ENCODE results near the gene TUBB2B. TPM values are rescaled to one million over a fixed set of nuclear protein-coding genes. Genes with fewer than 3 reads are reported as not detected.

The TUBB2B gene
- total RNA-seq, 2 experiments from 2014 or later, result 0.27 TPM; not detected in 1

- intact Hi-C loops (cut with micrococcal nuclease; ENCODE audit: unreplicated experiment), result no loop called here
- no peak for DNase-seq (ENCODE audit: low spot score)
- H3K4me2 ChIP-seq (ENCODE audit: low read length), result no peak overlapping the region
- H4K20me1 ChIP-seq (ENCODE audit: insufficient read depth, low read length), result no peaks in the 10 kb centered on the region
- H3K36me3 ChIP-seq (ENCODE audit: insufficient read depth, low read length), result no peaks in the 10 kb centered on the region
- 0 out of 2 replicates have a peak, but pooled peaks cover 5% of the 10 kb centered on the region for H3K9me3 ChIP-seq (ENCODE audit: low read length)
- ChIA-PET CTCF (ENCODE audit: unreplicated experiment) (interaction anchor here (0.9 kb wide), 1 partner anchor 50 kb away, joined by 3 read pairs; no protein-coding TSS in a partner anchor), POLR2A (no interaction called here)
- H2AFZ ChIP-seq (ENCODE audit: low read length), result no peak overlapping the region
- BruUV-seq (replicated peaks), result no TSS peak
- H3K79me2 ChIP-seq (ENCODE audit: insufficient read depth, low read depth, low read length), result no peaks in the 10 kb centered on the region
- H3K9me2 ChIP-seq (ENCODE audit: insufficient read depth, low read length), result no peaks in the 10 kb centered on the region
- H3K27ac ChIP-seq (ENCODE audit: low read depth, low read length, poor library complexity, severe bottlenecking), result no peak overlapping the region
- H3K4me3 ChIP-seq (ENCODE audit: low read depth, low read length, poor library complexity, severe bottlenecking), result no peak overlapping the region
- no peaks in the 10 kb centered on the region for H3K4me1 ChIP-seq (ENCODE audit: insufficient read depth, low read length, poor library complexity, severe bottlenecking)
- TF ChIP-seq CTCF (conservative IDR thresholded peaks at IDR 0.05; ENCODE audit: low read length) (no peak), EZH2phosphoT487 (IDR thresholded peaks at IDR 0.05; ENCODE audit: borderline replicate concordance, low read depth, low read length) (no peak)
Observed at GRCh38 chr6:3188262-3188661, 39.2 kb downstream of the TUBB2B start.

- Histone ChIP-seq H3K9me2 (ENCODE audit: insufficient read depth, low read length) (no peaks in the 10 kb centered on the region), H3K9me3 (ENCODE audit: low read length) (0 out of 2 replicates have a peak, but pooled peaks cover 5% of the 10 kb centered on the region), H3K4me1 (ENCODE audit: insufficient read depth, low read length, poor library complexity, severe bottlenecking) (no peaks in the 10 kb centered on the region), H3K79me2 (ENCODE audit: insufficient read depth, low read depth, low read length) (no peaks in the 10 kb centered on the region), H3K27ac (ENCODE audit: low read depth, low read length, poor library complexity, severe bottlenecking) (no peak overlapping the region), H3K4me3 (ENCODE audit: low read depth, low read length, poor library complexity, severe bottlenecking) (no peak overlapping the region), H3K4me2 (ENCODE audit: low read length) (no peak overlapping the region), H3K36me3 (ENCODE audit: insufficient read depth, low read length) (no peaks in the 10 kb centered on the region), H2AFZ (ENCODE audit: low read length) (no peak overlapping the region), H4K20me1 (ENCODE audit: insufficient read depth, low read length) (no peaks in the 10 kb centered on the region)
- CTCF ChIA-PET (ENCODE audit: unreplicated experiment), result no interaction called here
- no peak for DNase-seq (ENCODE audit: low spot score)
- POLR2A ChIA-PET, result interaction anchor here (0.7 to 1.2 kb wide), 5 partner anchors 17 to 199 kb away, joined by 3 to 4 read pairs (median 3); no protein-coding TSS in a partner anchor
- intact Hi-C loops (cut with micrococcal nuclease; ENCODE audit: unreplicated experiment), result no loop called here
- BruUV-seq (replicated peaks), result no TSS peak
- no peak for TF ChIP-seq CTCF (conservative IDR thresholded peaks at IDR 0.05; ENCODE audit: low read length)
- no peak for TF ChIP-seq EZH2phosphoT487 (IDR thresholded peaks at IDR 0.05; ENCODE audit: borderline replicate concordance, low read depth, low read length)
Observed at GRCh38 chr6:3186974-3187382, 40.5 kb downstream of the TUBB2B start.

GRCh38 chr6:3183066-3183465 lies 44.4 kb downstream of the TUBB2B start:
- intact Hi-C loops (cut with micrococcal nuclease; ENCODE audit: unreplicated experiment), result no loop called here
- H3K9me3 ChIP-seq (ENCODE audit: low read length), result 0 out of 2 replicates have a peak, but pooled peaks cover 5% of the 10 kb centered on the region
- no peaks in the 10 kb centered on the region for H3K36me3 ChIP-seq (ENCODE audit: insufficient read depth, low read length)
- H3K79me2 ChIP-seq (ENCODE audit: insufficient read depth, low read depth, low read length), result no peaks in the 10 kb centered on the region
- no peak for DNase-seq (ENCODE audit: low spot score)
- no TSS peak for BruUV-seq (replicated peaks)
- CTCF ChIA-PET (ENCODE audit: unreplicated experiment), result no interaction called here
- no peak overlapping the region for H3K4me2 ChIP-seq (ENCODE audit: low read length)
- no peak overlapping the region for H3K4me3 ChIP-seq (ENCODE audit: low read depth, low read length, poor library complexity, severe bottlenecking)
- H3K27ac ChIP-seq (ENCODE audit: low read depth, low read length, poor library complexity, severe bottlenecking), result no peak overlapping the region
- H3K9me2 ChIP-seq (ENCODE audit: insufficient read depth, low read length), result no peaks in the 10 kb centered on the region
- no peaks in the 10 kb centered on the region for H4K20me1 ChIP-seq (ENCODE audit: insufficient read depth, low read length)
- H2AFZ ChIP-seq (ENCODE audit: low read length), result no peak overlapping the region
- TF ChIP-seq CTCF (conservative IDR thresholded peaks at IDR 0.05; ENCODE audit: low read length) (no peak), EZH2phosphoT487 (IDR thresholded peaks at IDR 0.05; ENCODE audit: borderline replicate concordance, low read depth, low read length) (no peak)
- H3K4me1 ChIP-seq (ENCODE audit: insufficient read depth, low read length, poor library complexity, severe bottlenecking), result no peaks in the 10 kb centered on the region
- POLR2A ChIA-PET, result interaction anchor here (0.7 to 1.5 kb wide), 4 partner anchors 8 to 186 kb away, joined by 3 to 5 read pairs (median 4); no protein-coding TSS in a partner anchor

Measured in OCI-LY7 (cell line).